Effector memory CD4-positive, alpha-beta T cell (primary cell): ENCODE measurements around the gene CAPN12.

ENCODE experiments used
- DNase-seq, 3 donors: peaks; one replicate each; pipeline ENCODE4 v3.0.0-alpha.2; 2020
- H3K27ac ChIP-seq: 2 replicates; pipeline ENCODE4 v1.7.0; 2013; ENCODE audit warnings: mild to moderate bottlenecking, low read length, moderate library complexity; ENCODE audit not compliant: insufficient read depth, poor library complexity, severe bottlenecking
- H3K27me3 ChIP-seq: replicated peaks from 2 replicates; pipeline ENCODE4 v1.7.0; 2013; ENCODE audit warnings: mild to moderate bottlenecking, low read length; ENCODE audit not compliant: insufficient read depth, control insufficient read depth, poor library complexity, severe bottlenecking
- H3K36me3 ChIP-seq: 2 replicates; pipeline ENCODE4 v1.7.0; 2013; ENCODE audit warnings: mild to moderate bottlenecking, low read length, moderate library complexity; ENCODE audit not compliant: control insufficient read depth, insufficient read depth
- H3K4me1 ChIP-seq: 2 replicates; pipeline ENCODE4 v1.7.0; 2013; ENCODE audit warnings: low read length, mild to moderate bottlenecking; ENCODE audit not compliant: control insufficient read depth, insufficient read depth, poor library complexity, severe bottlenecking
- H3K4me3 ChIP-seq: 2 replicates; pipeline ENCODE4 v1.7.0; 2013; ENCODE audit warnings: low read length, low read depth, mild to moderate bottlenecking; ENCODE audit not compliant: insufficient read depth, poor library complexity, severe bottlenecking
- H3K9me3 ChIP-seq: 2 replicates; pipeline ENCODE4 v1.7.0; 2013; ENCODE audit warnings: mild to moderate bottlenecking, low read length, moderate library complexity; ENCODE audit not compliant: control insufficient read depth

Gene CAPN12

DNA sequence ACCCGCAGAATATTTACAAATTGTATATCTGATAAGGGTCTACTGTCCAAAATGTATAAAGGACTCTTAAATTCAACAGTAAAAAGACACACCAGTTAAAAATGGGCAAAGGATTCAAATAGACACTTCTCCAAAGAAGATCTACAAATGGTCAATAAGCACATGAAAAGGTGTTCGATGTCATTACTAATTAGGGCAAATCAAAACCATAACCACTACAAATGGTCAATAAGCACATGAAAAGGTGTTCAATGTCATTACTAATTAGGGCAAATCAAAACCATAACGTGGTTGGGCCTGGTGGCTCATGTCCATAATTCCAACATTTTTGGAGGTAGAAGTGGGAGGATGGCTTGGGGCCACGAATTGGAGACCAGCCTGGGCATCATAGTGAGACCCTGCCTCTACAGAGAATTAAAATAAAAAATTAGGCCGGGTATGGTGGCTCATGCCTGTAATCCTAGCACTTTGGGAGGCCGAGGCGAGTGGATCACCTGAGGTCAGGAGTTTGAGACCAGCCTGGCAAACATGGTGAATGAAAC is 56.4 kb downstream of the CAPN12 start:
- Histone ChIP-seq H3K27ac (no peak overlapping the region), H3K27me3 (no peaks in the 10 kb centered on the region), H3K36me3 (no peaks in the 10 kb centered on the region), H3K4me3 (no peak overlapping the region), H3K9me3 (no peaks in the 10 kb centered on the region), H3K4me1 (peaks cover 68% of the 10 kb centered on the region)
- DNase-seq, result no peak

GRCh38 chr19:38686530-38686888 is 57.8 kb downstream of the CAPN12 start:
- no peaks in the 10 kb centered on the region for H3K27me3 ChIP-seq
- peaks cover 67% of the 10 kb centered on the region for H3K4me1 ChIP-seq
- H3K27ac ChIP-seq, result peak overlapping the region; percentile 65
- no peaks in the 10 kb centered on the region for H3K36me3 ChIP-seq
- H3K9me3 ChIP-seq, result no peaks in the 10 kb centered on the region
- DNase-seq, result peak; percentile 57 to 70 (median 63)
- no peak overlapping the region for H3K4me3 ChIP-seq

DNA sequence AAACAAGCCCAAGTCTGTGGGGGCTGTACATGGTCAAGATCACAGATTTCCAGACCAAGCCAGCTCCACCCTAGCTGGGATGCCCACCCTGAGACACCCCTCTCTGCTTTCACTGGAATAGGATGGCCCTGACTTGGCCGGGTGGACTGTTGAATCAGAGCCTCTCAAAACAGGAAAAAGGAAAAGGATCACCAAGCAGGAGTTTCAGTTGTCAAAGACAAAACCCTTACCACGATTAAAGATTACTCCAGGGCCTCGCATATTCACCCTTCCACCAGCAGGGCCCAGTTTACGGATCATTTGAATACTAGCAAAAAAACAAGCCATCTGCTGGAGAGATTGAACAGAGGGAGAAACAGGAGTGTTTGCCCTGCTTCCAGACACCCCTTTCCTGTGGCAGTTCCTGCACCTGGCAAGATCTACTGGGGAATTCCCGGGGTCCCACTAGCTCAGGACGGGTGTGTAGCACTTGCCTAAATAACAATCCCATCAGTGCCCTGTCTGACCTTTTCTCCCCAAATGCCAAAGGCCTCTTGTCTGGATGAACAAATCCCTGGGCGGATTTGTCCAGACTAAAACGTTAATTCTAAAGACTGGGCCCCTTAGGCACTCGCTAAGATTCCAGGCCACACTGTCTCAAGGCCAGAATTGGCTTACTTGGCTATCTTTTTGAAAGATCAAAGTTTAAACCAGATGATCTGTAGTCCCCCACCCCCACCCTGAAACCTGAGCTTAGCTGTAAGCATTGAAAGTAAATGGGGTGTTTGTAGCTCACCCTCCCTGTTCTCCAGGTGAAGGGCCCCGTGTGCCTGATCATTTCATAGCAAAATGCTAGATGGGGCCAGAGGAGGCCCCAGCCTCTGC is 58.4 kb downstream of the CAPN12 start:
- peaks cover 73% of the 10 kb centered on the region for H3K4me1 ChIP-seq
- H3K36me3 ChIP-seq, result no peaks in the 10 kb centered on the region
- peak overlapping the region; percentile 3 for H3K4me3 ChIP-seq
- H3K9me3 ChIP-seq, result no peaks in the 10 kb centered on the region
- peak in 2 of 3 donors; percentile 20 to 25 for DNase-seq
- peak overlapping the region; percentile 65 for H3K27ac ChIP-seq
- H3K27me3 ChIP-seq, result no peaks in the 10 kb centered on the region

DNA sequence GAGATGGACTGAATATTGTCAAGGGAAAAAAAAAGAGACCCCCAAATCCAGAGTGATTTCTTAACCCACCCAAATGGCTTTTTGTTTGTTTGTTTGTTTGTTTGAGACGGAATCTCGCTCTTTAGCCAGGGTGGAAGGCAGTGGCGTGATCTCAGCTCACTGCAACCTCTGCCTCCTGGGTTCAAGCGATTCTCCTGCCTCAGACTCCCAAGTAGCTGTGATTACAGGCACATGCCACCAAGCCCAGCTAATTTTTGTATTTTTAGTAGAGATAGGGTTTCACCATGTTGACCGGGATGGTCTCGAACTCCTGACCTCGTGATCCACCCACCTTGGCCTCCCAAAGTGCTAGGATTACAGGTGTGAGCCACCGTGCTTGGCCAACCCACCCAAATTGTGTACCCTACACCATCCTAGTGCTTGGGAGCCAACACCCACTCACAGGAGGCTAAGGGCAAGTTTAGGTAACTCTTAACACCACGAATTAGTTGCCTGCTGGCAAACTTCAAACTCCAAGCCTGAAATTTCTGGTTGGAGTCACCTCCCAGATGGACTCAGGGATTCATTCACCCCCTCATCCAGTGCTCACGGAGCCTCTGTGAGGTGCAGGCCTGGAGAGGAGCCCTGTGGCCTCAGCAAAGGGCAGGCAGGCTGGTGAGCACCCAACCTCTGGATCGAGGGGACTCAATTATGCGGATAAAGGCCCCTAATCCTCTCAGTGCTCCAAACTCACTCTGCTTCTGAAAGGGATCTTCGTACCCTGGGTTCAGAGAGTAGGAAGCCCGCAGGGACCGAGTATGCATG is 59.2 kb downstream of the CAPN12 start:
- peak overlapping the region; percentile 3 for H3K4me3 ChIP-seq
- DNase-seq, result no peak
- H3K4me1 ChIP-seq, result peaks cover 72% of the 10 kb centered on the region
- no peaks in the 10 kb centered on the region for H3K9me3 ChIP-seq
- H3K36me3 ChIP-seq, result no peaks in the 10 kb centered on the region
- H3K27me3 ChIP-seq, result no peaks in the 10 kb centered on the region
- peak overlapping the region; percentile 65 for H3K27ac ChIP-seq

DNA sequence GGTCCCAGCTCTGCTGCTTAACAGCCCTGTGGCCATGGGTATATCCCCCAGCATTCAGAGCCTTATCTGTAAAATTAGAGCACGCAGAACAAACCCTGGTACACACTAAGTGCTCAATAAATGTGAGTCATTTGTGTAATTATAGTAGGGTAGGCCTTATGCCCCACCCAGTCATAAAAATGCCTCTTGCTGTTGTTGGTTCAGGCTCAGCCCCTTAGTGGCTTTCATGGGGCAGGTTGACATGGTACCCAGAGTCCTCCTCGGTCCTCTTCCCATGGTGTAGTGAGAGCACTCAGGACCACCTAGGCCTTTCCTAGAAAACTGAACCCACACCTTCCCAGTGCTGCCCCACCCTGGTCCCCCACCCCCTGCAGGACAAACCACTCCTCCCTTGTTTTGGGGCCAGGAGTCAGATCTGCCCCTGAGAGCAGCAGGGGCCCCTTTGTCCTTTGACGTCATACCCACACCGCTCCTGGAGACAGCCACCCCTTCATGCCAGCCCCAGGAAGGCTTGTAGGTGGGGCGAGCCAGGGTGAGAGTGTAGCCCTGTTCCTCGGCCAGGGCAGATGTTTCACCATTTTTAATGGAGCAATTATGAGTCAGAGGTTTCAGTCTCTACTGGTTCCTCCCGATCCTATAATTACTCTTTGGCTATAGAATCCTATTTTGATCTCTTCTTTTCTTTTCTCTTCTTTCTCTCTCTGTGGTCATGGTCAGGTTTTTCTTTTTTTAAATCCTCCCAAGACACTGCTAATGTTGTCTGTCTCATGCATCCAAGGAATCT is 60.0 kb downstream of the CAPN12 start:
- Histone ChIP-seq H3K27me3 (no peaks in the 10 kb centered on the region), H3K4me1 (peaks cover 75% of the 10 kb centered on the region), H3K4me3 (no peak overlapping the region), H3K36me3 (no peaks in the 10 kb centered on the region), H3K27ac (peak overlapping the region; percentile 55), H3K9me3 (no peaks in the 10 kb centered on the region)
- DNase-seq, result peak in 2 of 3 donors; percentile 39 to 49

DNA sequence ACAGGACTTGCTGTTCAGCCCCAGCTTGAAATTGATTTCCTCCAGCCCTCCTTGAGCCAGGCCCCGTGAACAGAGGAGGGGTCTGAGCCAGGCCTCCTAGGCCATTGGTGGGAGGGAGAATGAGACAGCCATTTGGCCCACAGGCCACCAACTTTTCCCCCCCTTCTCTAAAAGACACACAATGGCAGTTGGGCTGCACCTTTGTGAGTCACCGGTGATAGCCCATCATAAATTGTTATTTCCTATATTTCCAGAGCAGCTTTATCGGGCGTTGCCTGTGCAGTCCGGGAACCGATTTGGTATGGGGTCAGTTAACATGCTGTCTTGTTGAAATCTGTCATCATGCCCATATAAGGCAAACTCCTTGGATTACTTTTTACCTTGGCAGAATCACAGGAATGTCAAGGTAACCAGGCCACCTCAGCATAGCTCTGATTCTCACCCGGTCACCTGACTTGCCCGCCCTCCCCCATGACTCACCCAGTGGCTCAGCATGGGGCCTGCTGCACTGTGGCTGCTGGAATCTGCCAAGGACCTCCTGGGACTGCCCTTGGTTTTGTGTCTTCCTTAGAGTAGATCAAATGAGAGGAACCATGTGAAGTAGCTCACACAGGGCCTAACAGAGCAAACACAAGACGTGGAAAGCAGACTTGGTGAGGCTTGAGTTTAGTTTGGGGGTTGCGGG is 60.7 kb downstream of the CAPN12 start:
- peak overlapping the region; percentile 55 for H3K27ac ChIP-seq
- no peaks in the 10 kb centered on the region for H3K9me3 ChIP-seq
- no peak overlapping the region for H3K4me3 ChIP-seq
- peaks cover 78% of the 10 kb centered on the region for H3K4me1 ChIP-seq
- no peaks in the 10 kb centered on the region for H3K27me3 ChIP-seq
- H3K36me3 ChIP-seq, result no peaks in the 10 kb centered on the region
- DNase-seq, result peak; percentile 59 to 75 (median 74)

DNA sequence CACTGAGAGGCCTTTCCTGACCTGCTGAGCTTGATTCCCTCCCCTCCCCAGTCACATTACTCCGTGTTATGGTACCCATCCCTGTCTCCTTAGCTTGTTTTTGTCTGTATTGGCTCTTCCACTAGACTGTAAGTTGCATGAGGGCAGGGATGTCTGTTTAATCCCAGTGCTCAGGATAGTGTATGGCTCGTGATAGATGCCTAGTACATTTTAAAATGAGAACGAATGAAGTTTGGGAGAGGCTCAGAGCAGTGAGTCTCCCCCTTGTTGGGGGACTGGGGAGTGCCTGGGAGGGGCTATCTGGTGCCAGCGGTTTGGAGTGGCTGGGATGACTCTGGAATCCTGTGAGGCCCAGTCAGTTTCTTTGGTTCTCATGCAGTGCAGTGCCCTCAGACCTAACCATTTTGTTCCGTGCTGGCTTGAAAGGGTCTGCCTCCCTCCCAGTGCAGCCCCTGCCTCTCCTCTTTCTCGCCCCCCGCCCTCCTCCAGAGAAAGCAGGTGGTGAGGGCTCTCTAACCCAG is 61.3 kb downstream of the CAPN12 start:
- Histone ChIP-seq H3K36me3 (no peaks in the 10 kb centered on the region), H3K4me3 (no peak overlapping the region), H3K27ac (peak overlapping the region; percentile 55), H3K27me3 (no peaks in the 10 kb centered on the region), H3K9me3 (no peaks in the 10 kb centered on the region), H3K4me1 (peaks cover 84% of the 10 kb centered on the region)
- no peak for DNase-seq

DNA sequence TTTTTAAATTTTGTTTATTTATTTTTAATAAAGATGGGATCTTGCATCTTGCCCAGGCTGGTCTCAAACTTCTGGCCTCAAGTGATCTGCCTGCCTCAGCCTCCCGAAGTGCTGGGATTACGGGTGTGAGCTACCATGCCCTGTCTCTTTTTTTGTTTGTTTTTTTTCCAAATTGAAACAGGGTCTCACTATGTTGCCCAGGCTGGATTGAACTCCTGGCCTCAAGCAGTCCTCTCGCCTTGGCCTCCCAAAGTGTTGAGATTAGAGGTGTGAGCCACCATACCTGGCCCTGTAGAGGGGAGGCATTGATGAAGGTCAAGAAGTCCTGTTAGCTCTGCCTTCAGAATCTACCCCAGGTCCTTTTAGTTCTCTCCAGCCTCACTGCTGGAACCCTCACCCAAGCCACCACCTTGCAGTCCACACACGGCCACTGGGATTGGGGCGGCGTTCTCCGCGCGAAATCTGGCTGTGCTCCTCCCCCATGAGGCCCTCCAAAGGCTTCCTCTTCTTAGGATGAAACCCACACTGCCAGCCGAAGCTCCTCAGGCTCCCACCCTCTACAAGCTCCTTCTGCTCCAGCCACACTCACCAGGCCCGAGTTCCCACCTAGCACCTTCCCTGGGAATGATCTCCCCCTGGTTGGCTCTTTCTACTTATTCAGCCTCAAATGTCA is 61.9 kb downstream of the CAPN12 start:
- H3K4me1 ChIP-seq, result peaks cover 83% of the 10 kb centered on the region
- H3K27ac ChIP-seq, result peak overlapping the region; percentile 55

More for the DNA sequence above, 61.9 kb downstream of the CAPN12 start:
- no peaks in the 10 kb centered on the region for H3K36me3 ChIP-seq
- H3K27me3 ChIP-seq, result no peaks in the 10 kb centered on the region
- no peaks in the 10 kb centered on the region for H3K9me3 ChIP-seq
- H3K4me3 ChIP-seq, result no peak overlapping the region
- DNase-seq, result no peak
